K562 (cell line): ENCODE data around the gene LCN12. TPM values are rescaled to one million over a fixed set of nuclear protein-coding genes. Genes with fewer than 3 reads are reported as not detected.

Experiments
- BHLHE40 ChIP-seq: IDR thresholded peaks from 2 replicates; pipeline ENCODE4 v1.6.1; 2011; ENCODE audit warnings: low read length, improper control_type of control experiment
- CREB1 ChIP-seq, 2 experiments: sonication (generic) in 1 of 2; formaldehyde crosslinking in 1 of 2; IDR thresholded peaks; 2 replicates each; pipeline versions ENCODE4 v1.6.1 to v1.8.0; 2012 to 2022; ENCODE audit warnings: inconsistent platforms in 1 of 2, mild to moderate bottlenecking in 1 of 2, missing genetic modification reagents in 1 of 2, moderate library complexity in 1 of 2
- CREM ChIP-seq: IDR thresholded peaks from 2 replicates; pipeline ENCODE4 v1.6.1; 2014; ENCODE audit warnings: antibody characterized with exemption, low read depth
- GATAD2B ChIP-seq: fragments of 450-650 bp; IDR thresholded peaks from 2 replicates; pipeline ENCODE4 v1.6.1; 2017; ENCODE audit warnings: mild to moderate bottlenecking, borderline replicate concordance
- HDGF ChIP-seq: fragments of 450-650 bp; IDR thresholded peaks from 2 replicates; pipeline ENCODE4 v1.6.1; 2016
- HIVEP1 ChIP-seq: fragments of 250-450 bp; sonication (Bioruptor Pico); IDR thresholded peaks from 2 replicates; pipeline ENCODE4 v1.4.0; 2020; ENCODE audit warnings: mild to moderate bottlenecking
- HMG20B ChIP-seq: fragments of 250-450 bp; sonication (Bioruptor Pico); IDR thresholded peaks from 2 replicates; pipeline ENCODE4 v1.5.0; 2021; ENCODE audit warnings: mild to moderate bottlenecking
- L3MBTL2 ChIP-seq: fragments of 450-650 bp; IDR thresholded peaks from 2 replicates; pipeline ENCODE4 v1.6.1; 2016; ENCODE audit warnings: mild to moderate bottlenecking, moderate library complexity
- NCOA1 ChIP-seq: fragments of 450-650 bp; IDR thresholded peaks from 2 replicates; pipeline ENCODE4 v1.6.1; 2016; ENCODE audit warnings: low read depth
- POLR3A ChIP-seq: IDR thresholded peaks from 2 replicates; pipeline ENCODE4 v1.6.1; 2011; ENCODE audit warnings: borderline replicate concordance, mild to moderate bottlenecking, moderate library complexity; ENCODE audit not compliant: insufficient read length, insufficient read depth; ENCODE audit errors: extremely low read depth
- RBFOX2 ChIP-seq: fragments of 200-400 bp; formaldehyde crosslinking; IDR thresholded peaks from 2 replicates; pipeline ENCODE4 v1.6.1; 2017; ENCODE audit warnings: low read depth, mild to moderate bottlenecking, low read length, moderate library complexity
- SAFB2 ChIP-seq: fragments of 200-400 bp; formaldehyde crosslinking; IDR thresholded peaks from 2 replicates; pipeline ENCODE4 v1.6.1; 2018; ENCODE audit warnings: borderline replicate concordance, low read length, low read depth, moderate library complexity; ENCODE audit not compliant: severe bottlenecking
- SIRT6 ChIP-seq: IDR thresholded peaks from one replicate; pipeline ENCODE4 v1.6.1; 2012; ENCODE audit warnings: low read depth, mild to moderate bottlenecking, control low read depth, inconsistent platforms, low read length, moderate library complexity
- SMARCA4 ChIP-seq: fragments of 450-650 bp; IDR thresholded peaks from 2 replicates; pipeline ENCODE4 v1.6.1; 2016
- SMARCA5 ChIP-seq: fragments of 450-650 bp; IDR thresholded peaks from 2 replicates; pipeline ENCODE4 v1.6.1; 2016
- SNIP1 ChIP-seq: fragments of 450-650 bp; IDR thresholded peaks from 2 replicates; pipeline ENCODE4 v1.7.1; 2017; ENCODE audit warnings: low read depth, mild to moderate bottlenecking
- U2AF2 ChIP-seq: fragments of 200-400 bp; formaldehyde crosslinking; optimal IDR thresholded peaks from 2 replicates; pipeline ENCODE3; 2017; ENCODE audit warnings: low read depth, mild to moderate bottlenecking, low read length
- ZC3H4 ChIP-seq: sonication (generic); formaldehyde crosslinking; IDR thresholded peaks from 2 replicates; pipeline ENCODE4 v1.9.0; 2021; ENCODE audit warnings: missing genetic modification reagents, borderline replicate concordance
- ZNF436 ChIP-seq: fragments of 250-450, 450-650 bp; sonication (Bioruptor Pico); formaldehyde crosslinking; IDR thresholded peaks from 2 replicates; pipeline ENCODE4 v1.7.0; 2020; ENCODE audit warnings: mild to moderate bottlenecking
- ZNF644 ChIP-seq: fragments of 200-800 bp; sonication (Bioruptor generic); IDR thresholded peaks from 2 replicates; pipeline ENCODE4 v1.6.1; 2016; ENCODE audit warnings: low read depth, missing genetic modification characterization, missing compliant biosample characterization
- polyA plus RNA-seq, 8 experiments: library from polyadenylated mRNA; depleted of rRNA in 4 of 8; stranded (reverse) in 5 of 8; unstranded in 3 of 8; fragments of >200 nt; fragmentation: Nextera tagmentation in 2 of 8; fragmentation: Illumina TruSeq in 1 of 8; extraction: Ambion mirVana in 2 of 8; extraction: Trizol in 1 of 8; gene quantifications; 2 replicates each; pipeline versions ENCODE4 v1.2.1 to v1.2.3, GENCODE V29; 2011 to 2014; ENCODE audit warnings: inconsistent platforms in 1 of 8, missing spikeins in 1 of 8
- total RNA-seq, 7 experiments: library from RNA; depleted of rRNA in 6 of 7; stranded (reverse); fragments of >200 nt in 6 of 7; fragmentation: Illumina TruSeq in 2 of 7; extraction: Trizol in 2 of 7; gene quantifications; 2 replicates each; pipeline versions ENCODE4 v1.2.1 to v1.2.3, GENCODE V29; 2011 to 2021; ENCODE audit warnings: low replicate concordance in 1 of 7
- TF ChIP-seq, protein P1 (sequence below): fragments of 450-650 bp; IDR thresholded peaks from 2 replicates; pipeline ENCODE4 v1.6.1; 2014; ENCODE audit warnings: low read depth, mild to moderate bottlenecking, moderate library complexity, borderline replicate concordance
- TF ChIP-seq, protein P2 (sequence below), 2 experiments: fragments of 450-650 bp; conservative IDR thresholded peaks; 2 replicates each; pipeline ENCODE4 v1.6.1; 2017; ENCODE audit warnings: mild to moderate bottlenecking in 2 of 2, moderate library complexity in 2 of 2
- TF ChIP-seq, protein P3 (sequence below): sonication (generic); formaldehyde crosslinking; IDR thresholded peaks from 2 replicates; pipeline ENCODE4 v1.9.0; 2022; ENCODE audit warnings: mild to moderate bottlenecking, missing genetic modification reagents
- TF ChIP-seq, protein P4 (sequence below): fragments of 200-800 bp; sonication (Bioruptor generic); IDR thresholded peaks from 2 replicates; pipeline ENCODE4 v1.6.1; 2017; ENCODE audit warnings: missing genetic modification characterization, missing compliant biosample characterization

Gene LCN12
- total and polyA plus RNA-seq, 9 of the 15 experiments (the other 6 are each of a cell fraction or from before 2014, with no cell fraction given), result 0.05 TPM; not detected in 8

DNA sequence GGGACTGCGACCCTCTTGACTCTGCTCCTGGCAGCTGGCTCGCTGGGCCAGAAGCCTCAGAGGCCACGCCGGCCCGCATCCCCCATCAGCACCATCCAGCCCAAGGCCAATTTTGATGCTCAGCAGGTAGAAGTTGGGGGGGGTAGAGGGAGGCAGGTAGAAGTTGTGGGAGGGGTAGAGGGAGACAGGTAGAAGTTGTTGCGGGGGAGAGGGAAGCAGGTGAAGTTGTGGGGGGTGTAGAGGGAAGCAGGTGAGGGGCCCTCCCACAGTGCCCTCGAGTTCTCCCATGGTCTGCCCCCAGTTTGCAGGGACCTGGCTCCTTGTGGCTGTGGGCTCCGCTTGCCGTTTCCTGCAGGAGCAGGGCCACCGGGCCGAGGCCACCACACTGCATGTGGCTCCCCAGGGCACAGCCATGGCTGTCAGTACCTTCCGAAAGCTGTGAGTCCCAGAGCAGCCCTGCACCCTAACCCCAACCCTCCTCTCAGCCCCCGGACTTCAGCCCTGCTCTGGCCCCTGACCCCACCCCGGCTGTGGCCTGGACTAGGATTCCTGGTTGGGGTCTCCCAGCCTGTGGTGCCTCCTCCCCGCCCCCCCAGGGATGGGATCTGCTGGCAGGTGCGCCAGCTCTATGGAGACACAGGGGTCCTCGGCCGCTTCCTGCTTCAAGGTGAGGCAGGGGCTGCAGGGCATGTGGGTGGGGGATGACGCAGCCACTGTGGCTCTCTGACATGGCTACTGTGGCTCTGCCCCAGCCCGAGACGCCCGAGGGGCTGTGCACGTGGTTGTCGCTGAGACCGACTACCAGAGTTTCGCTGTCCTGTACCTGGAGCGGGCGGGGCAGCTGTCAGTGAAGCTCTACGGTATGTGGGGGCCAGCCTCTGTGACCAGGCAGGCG is 6.5 kb upstream of the LCN12 start (continued):
- 0 out of 2 replicates have a peak, but pooled peaks have one; percentile 3 for TF ChIP-seq ZNF644 (tag)
- TF ChIP-seq, protein P1, sequence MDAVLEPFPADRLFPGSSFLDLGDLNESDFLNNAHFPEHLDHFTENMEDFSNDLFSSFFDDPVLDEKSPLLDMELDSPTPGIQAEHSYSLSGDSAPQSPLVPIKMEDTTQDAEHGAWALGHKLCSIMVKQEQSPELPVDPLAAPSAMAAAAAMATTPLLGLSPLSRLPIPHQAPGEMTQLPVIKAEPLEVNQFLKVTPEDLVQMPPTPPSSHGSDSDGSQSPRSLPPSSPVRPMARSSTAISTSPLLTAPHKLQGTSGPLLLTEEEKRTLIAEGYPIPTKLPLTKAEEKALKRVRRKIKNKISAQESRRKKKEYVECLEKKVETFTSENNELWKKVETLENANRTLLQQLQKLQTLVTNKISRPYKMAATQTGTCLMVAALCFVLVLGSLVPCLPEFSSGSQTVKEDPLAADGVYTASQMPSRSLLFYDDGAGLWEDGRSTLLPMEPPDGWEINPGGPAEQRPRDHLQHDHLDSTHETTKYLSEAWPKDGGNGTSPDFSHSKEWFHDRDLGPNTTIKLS, result no peak
- TF ChIP-seq SMARCA4, result no peak
- TF ChIP-seq CREM, result no peak
- TF ChIP-seq L3MBTL2, result no peak
- TF ChIP-seq HDGF, result 0 out of 2 replicates have a peak, but pooled peaks have one; percentile 13
- no peak for TF ChIP-seq U2AF2
- TF ChIP-seq SNIP1, result no peak
- TF ChIP-seq POLR3A, result no peak
- no peak for TF ChIP-seq HMG20B
- TF ChIP-seq GATAD2B, result no peak
- TF ChIP-seq, protein P2, sequence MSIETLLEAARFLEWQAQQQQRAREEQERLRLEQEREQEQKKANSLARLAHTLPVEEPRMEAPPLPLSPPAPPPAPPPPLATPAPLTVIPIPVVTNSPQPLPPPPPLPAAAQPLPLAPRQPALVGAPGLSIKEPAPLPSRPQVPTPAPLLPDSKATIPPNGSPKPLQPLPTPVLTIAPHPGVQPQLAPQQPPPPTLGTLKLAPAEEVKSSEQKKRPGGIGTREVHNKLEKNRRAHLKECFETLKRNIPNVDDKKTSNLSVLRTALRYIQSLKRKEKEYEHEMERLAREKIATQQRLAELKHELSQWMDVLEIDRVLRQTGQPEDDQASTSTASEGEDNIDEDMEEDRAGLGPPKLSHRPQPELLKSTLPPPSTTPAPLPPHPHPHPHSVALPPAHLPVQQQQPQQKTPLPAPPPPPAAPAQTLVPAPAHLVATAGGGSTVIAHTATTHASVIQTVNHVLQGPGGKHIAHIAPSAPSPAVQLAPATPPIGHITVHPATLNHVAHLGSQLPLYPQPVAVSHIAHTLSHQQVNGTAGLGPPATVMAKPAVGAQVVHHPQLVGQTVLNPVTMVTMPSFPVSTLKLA (conservative IDR thresholded peaks at IDR 0.05), result 0 out of 4 replicates have a peak, but pooled peaks of 1 of the 2 experiments have one; percentile 24
- TF ChIP-seq, protein P3, sequence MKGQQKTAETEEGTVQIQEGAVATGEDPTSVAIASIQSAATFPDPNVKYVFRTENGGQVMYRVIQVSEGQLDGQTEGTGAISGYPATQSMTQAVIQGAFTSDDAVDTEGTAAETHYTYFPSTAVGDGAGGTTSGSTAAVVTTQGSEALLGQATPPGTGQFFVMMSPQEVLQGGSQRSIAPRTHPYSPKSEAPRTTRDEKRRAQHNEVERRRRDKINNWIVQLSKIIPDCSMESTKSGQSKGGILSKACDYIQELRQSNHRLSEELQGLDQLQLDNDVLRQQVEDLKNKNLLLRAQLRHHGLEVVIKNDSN (CRISPR knock-in tag), result no peak
- TF ChIP-seq ZC3H4 (CRISPR knock-in tag), result 0 out of 2 replicates have a peak, but pooled peaks have one; percentile 32
- TF ChIP-seq SMARCA5, result no peak
- no peak for TF ChIP-seq ZNF436 (CRISPR knock-in tag)
- no peak for TF ChIP-seq BHLHE40
- no peak for TF ChIP-seq HIVEP1 (CRISPR knock-in tag)
- TF ChIP-seq SIRT6, result no peak
- TF ChIP-seq SAFB2, result no peak
- TF ChIP-seq, protein P4, sequence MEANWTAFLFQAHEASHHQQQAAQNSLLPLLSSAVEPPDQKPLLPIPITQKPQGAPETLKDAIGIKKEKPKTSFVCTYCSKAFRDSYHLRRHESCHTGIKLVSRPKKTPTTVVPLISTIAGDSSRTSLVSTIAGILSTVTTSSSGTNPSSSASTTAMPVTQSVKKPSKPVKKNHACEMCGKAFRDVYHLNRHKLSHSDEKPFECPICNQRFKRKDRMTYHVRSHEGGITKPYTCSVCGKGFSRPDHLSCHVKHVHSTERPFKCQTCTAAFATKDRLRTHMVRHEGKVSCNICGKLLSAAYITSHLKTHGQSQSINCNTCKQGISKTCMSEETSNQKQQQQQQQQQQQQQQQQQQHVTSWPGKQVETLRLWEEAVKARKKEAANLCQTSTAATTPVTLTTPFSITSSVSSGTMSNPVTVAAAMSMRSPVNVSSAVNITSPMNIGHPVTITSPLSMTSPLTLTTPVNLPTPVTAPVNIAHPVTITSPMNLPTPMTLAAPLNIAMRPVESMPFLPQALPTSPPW (CRISPR knock-in tag), result no peak
- TF ChIP-seq RBFOX2, result peak; percentile 2; the same call in 1 of the 2 replicates
- TF ChIP-seq CREB1 (IDR thresholded peaks at IDR 0.05), result no peak
- no peak for TF ChIP-seq CREB1 (CRISPR knock-in tag; IDR thresholded peaks at IDR 0.05)
- no peak for TF ChIP-seq NCOA1
